Amygdala (tissue), 56 donors: Measurements from ENCODE around the gene GALNT18.
"Not testable (repeated sequence)": the region's sequence is repeated elsewhere in the genome, so short reads cannot be mapped to it uniquely, and the experiment has no call there.

Experiments used
- DNase-seq, 56 donors: peaks; one replicate each; lab custom pipeline; 2025; lab: John Stamatoyannopoulos, UW

Gene GALNT18

DNA sequence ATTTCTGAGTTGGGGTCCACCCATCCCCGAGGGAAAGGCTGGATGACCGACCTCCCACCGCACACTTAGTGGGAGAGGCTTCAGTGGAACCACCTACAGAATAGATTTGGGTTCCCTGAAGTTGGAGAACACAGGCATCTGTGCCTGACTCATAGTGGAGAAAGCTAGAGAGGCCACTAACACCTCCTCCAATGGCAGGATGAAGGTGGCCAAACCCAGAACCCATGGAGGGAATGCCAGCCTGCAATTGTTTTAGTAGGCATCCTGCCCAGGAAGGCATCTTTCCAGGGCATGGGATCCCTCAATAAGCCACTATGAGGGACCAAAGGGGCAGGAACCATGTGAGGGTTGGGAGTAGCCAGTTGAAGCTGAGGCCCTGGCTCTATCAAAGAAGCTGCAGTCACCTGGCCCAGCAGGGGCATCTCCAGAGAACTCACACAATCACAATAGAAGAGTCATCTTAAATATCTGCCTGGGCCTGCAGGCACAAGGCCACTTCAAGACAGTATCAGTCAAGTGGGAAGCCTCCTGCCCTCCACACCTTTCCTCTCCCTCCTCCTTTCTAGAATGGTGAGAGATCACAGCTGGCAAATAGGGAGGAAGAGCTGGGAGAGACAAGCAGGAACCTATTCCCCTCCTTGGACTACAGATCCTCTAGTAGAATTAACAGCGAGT lies 144.7 kb downstream of the GALNT18 start:
- DNase-seq: peak in 32 of 56 donors; percentile 7 to 78 (median 31)

DNA sequence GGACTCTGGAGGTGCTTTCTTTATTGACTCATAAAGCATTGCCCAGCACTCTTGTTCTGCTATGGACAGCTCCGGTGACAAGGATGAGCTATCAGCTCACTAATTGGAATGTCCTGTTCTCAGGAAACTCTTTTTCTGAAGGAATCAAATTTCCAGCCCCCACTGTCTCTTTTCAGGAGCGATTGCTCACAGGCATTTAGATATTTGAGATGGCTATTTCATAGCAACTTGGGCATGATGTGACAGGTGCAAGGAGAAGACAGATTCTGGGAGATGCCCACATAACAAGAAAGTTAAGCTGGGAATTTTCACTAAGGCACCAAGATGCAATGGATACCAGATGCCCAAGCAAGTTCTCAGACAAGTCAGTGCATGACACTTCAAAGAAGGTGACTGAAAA lies 145.3 kb downstream of the GALNT18 start:
- DNase-seq: no peak

DNA sequence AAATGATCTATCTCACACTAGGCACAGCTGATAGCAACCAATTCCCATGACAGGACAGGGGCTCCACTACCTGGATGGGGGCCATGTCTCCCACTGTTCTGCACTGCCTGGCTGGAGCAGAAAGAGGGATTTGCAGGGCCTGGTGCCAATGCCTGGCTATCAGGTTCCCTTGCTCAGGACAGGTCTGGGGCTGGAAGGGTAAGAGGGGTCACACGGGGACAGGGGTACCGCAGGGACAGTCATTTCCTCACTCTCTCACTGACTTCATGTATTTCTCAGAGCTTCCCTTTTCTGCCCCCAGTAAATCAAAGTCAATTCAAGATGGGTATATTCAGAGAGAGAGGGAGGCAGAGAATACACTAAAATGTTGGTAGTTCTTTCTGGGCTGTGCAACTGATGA lies 149.7 kb downstream of the GALNT18 start:
- DNase-seq: no peak

DNA sequence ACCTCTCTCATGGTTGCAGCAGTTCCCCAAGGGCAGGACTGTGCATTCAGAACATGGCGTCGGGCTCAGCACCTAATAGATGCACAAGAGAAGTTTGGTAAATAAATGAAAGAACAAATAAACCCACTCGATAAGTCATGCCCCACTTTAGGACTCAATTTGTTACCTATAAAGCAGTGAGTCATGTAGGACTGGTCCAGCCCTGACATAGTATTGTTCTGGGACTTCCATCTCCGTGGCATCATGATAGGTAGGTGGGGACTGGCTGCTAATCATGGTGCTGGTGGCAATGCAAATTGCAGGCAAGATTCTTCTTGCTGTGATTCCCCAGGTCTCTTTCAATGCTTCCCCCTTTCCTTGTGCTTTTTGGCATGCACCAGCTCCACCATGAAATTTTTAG lies 150.6 kb downstream of the GALNT18 start:
- no peak for DNase-seq

DNA sequence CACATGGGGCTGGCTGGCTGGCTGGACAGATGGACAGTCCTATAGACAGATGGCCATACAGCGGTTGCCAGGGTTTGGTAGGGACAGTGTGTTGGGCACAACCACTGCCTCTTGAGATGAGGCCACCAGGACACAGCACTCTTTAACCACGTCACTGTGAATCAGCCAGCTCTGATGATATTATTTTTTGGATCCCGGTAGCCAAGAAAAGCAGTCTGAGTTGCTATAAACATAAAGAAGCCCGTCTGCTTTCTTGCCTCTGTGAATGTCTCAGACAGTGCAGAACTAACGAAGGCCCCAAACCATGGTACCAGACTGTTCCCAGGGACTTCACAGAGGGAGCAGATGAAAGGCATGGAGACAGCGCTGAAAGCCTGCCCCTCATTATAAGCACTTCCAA lies 152.9 kb downstream of the GALNT18 start:
- no peak for DNase-seq

DNA sequence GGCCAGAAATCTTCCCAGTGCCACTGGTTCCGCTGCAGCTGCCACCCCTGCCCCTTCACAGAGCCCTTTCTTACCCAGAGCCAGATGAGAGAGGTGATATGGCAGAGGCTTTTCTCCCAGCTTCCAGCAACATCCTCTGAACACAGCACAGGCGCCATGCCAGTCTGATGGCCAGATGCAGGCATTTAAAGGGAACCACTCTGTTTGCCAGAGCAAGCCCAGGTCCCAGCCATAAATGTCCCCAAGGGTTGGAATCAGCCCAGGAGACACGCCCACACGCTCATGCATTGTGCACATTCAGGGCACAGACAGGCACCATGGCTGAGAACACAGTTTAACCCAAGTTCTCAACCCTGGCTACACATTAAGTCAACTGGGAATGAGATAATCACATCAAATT lies 154.5 kb downstream of the GALNT18 start:
- no peak for DNase-seq

DNA sequence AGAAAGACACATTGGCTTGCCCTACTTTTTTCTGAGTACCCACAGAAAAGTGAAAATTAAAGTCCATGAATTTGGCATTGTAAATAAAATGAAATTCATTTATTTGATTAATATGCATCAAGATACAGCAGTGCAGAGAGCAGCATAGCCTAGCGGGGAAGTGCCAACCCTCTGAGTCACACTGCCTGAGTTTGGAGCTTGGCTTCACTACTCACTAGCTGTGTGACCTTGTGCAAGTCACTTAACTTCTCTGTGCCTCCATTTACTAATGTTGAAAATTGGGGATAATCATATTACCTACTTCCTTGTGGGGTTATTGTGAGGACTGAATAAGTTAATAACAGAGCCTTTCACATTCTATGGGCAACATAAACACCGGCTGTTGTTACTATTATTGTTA lies 157.2 kb downstream of the GALNT18 start:
- no peak for DNase-seq

DNA sequence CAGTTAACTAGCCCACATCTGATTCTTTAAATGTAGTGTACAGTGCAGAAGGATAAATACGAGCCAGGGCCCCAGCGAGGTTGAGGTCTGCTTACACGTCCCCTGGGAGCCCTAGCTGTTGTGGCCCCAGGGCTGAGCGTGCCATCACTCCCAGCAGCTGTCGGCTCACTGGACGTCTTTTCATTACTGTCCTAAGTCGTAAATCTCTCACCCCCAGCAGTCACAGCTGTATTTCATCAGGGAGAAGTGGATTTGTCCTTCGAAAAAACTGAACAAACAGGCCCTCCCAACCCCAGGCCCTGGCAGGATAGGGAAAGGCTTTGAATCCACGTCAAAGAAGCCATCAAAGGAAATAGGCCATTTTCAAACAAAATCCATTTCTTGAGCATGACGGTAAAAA lies 158.4 kb downstream of the GALNT18 start:
- DNase-seq: no peak

DNA sequence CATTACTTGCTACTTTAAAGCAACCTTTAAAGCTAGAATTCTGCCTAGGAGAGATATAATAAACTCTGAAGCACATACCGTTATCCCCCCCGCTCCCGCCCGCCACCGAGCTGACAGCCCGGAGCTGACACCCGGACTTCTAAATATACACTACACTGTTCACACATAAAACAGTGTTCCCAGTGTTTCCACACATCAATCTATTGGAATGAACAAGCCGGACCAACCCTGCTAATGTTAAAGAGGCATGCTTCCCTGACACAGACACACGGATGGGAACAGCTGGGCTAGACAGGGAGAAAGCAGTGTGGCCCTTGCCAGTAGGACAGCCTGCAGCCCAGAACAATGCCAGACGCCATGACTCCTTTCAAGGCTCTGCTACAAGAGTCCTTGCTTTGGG lies 160.3 kb downstream of the GALNT18 start:
- DNase-seq: peak in 20 of 56 donors; percentile 5 to 56 (median 35)

DNA sequence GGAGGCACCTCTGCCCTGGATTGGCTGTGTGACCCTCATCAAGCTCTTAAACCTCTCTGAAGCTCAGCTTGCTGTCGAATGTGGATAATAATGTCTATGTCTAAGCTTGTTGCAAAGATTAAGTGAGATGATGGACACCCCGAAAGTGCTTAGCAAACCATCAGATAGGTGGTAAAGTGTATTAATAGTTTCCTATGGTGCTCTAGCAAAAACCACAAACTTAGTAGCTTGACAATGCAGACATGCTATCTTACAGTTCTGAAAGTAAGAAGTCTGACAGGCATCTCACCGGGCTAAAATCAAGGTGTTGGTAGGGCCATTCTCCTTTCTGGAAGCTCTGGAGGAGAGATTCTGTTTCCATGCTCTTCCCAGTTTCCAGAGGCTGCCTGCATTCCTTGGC lies 162.2 kb downstream of the GALNT18 start:
- DNase-seq: no peak

DNA sequence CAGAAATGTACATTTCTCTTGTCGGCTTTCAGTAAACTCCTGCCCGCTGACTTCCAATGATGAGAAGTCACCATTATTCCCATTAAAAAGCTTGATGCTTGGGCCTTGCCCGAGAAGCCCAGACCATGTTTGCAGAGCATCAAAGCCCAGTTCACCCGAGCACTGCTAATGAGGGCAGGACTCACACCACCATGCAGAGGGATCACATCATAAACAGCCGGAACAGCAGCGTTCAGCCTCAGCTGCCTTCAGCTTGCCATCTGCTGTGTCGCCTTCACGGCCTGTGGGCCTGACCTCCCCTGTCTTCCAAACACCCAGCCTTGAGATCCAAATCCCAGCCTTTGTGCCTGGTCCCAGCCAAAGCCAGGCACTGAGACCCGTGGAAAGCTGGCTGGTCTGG lies 163.3 kb downstream of the GALNT18 start:
- peak in 1 of 56 donors; percentile 31 for DNase-seq

DNA sequence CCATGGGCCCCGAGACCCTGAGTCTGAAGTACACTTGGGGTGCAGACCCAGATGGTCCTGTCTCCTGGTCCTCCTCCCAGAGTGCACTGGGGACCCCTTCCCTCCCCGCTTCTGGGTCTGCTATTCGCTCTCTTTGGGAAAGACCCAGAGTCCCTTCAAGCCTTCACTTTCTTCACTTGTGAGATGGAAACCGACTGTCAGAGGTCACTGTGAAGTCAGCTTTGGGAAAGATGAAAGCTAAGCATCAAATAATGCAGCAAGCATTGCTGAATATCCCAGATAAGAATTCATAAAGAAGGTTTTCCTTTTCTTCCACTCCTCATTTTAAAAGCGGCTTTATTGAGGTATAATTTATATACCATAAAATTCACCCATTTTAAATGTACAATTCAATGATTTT lies 163.8 kb downstream of the GALNT18 start:
- DNase-seq: no peak

DNA sequence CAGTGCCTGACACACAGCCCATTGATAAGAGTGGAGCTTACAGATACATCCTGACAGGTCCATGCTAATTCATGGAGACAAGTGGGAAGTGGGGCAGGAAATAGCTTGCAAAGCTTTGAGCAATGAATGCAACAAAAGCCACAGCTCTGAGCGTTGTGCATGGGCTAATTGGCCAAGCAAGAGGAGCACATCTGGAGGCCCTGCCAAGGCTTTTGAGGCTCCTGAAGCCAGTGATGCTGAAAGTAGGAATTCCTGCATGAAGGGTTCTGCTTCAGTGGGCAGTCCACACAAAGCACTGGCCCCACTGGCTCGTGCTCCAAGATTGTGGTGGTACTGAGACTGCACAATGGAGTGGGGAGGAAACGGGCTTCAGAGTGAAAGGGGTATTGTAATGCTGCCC lies 164.9 kb downstream of the GALNT18 start:
- no peak for DNase-seq

DNA sequence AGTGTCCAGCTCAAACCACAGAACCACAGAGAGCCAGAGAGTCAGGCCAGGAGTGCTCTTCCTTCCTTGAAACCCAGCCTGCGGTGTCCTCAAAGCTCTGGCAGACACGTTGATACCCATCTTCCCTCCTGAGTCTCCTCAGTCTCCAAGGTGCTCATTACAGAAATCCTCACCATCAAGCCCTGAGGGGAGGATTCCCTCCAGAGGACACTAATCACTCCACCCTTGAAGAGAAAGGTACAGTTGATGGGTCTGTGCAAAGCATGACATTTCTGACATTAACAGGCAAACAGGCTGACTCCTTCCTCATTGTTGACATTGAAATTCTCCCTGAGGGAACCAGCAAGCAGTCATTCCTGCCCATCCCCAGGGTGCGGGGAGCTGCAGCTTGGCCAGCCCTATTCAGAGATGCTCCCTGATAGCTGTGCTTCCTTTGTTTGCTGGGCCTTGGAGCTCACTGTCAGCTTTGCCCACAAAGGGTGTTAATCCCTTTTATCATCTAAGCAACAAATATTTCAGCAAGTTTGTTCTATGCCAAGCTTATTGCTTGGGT lies 167.1 kb downstream of the GALNT18 start:
- DNase-seq: no peak

DNA sequence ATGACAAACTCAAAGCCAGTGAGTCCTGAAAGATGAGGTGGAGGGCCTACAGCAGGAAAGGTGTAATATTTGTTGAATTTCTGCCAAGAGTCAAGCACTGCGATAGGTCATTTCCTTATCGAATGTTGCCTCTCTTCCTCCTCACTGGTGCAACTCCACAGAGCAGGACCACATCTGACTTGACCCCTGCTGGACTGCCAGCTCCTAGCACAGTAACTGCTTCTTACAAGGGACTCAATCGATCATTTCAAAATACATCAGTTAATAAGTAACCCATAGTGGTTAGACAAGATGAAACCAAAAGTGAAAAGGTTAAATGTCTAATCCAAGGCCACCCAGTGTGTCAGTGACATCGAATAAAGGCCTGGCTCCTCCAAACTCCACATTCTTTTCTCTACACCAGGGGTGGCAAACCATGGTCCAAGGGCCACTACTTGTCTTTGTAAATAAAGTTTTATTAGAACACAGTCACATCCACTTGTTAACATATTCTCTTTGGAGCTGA lies 170.3 kb downstream of the GALNT18 start:
- no peak for DNase-seq

DNA sequence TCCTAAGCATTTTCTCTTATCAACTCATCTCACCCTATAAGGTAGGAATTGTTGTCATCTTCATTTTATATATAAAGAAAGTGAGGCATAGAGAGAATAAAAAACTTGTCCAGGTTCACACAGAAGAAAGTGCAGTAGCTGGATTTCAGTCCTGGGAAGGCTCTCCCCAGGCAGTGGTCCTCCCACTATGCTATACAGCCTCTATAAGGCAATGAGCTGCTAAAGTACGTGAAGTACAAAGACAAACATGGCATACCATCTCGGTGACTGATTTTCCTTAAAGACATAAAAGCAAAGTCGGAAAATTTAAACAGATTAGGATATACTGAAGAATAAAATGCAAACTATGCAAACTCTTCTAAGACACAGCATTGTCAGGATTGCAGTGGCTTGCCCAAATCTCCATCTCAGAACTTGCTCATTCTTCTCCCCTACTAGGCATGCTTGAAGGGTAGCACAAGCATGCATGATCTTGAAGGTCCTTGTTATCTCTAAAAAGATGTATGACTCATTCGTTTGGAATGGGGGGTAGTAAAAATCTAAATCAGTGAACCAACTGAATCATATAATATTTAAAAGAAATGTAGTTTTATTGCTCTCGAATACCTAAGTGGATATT lies 171.0 kb downstream of the GALNT18 start:
- no peak for DNase-seq

DNA sequence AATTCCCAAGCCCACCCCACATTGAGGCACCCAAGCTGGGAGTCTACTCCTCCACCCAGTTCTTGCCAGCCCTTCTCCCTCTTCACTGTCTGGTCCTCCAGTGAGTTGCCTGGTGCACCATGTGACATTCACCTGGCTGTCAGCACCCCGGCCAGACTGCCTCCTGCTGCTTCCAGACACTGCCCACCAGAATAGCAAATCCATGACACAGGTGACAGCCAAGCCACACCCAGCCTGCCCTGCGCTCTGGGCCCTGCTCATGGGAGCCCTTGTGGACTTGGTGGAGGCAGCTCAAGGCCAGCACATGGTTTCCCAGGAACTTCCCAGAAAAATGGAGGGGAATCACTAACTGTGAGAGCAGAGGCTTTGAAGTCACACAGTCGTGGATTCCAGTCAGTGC lies 172.5 kb downstream of the GALNT18 start:
- no peak for DNase-seq

DNA sequence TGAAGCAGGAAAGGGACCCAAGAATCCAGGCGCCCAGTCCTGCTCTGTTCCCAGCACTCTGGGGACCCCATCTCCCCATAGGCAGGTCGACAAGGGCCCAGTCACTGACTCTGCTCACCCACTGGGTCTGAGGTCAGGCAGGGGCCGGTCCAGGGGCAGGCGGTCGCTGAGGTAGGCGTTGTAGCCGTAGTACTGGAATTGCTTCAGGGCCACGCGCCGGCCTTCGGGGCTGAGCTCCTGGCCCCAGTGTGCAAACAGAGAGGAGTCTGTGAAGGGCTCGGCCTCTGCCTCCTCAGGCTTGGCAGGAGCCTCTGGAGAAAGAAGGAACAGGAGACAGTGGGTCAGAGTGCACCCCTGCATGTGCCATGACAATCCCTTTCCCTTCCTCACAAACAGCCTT lies 173.2 kb downstream of the GALNT18 start:
- no peak for DNase-seq

DNA sequence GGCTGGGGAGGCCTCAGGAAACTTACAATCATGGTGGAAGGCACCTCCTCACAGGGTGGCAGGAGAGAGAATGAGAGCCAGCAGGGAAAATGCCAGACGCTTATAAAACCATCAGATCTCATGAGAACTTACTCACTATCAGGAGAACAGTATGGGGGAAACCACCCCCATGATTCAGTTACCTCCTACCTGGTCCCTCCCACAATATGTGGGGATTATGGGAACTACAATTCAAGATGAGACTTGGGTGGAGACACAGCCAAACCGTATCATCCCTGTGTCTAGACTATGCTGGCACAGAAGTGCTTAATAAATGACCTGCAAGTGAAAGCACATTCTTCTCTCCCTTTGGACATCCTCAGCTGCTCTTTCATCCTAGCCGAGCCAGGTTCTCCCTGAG lies 174.2 kb downstream of the GALNT18 start:
- DNase-seq: not testable (repeated sequence)

DNA sequence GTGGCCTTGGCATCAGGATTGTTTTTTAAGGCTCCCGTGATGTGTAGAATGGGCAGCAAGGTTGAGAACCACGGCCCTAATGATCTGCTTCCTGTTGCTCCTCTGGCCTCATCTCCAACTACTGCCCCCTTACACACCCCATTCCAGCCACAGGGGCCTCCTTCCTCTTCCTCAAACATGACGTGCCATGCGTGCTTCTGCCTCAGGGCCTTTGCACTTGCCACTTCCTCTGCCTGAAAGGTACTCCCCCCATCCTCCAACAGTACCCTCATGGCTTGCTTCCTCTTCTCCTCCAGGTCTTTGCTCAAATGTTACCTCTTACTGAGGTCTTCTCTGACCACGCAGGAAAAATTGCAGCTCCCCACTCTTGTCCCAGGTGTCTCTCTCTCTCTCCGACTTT lies 174.8 kb downstream of the GALNT18 start:
- DNase-seq: no peak

DNA sequence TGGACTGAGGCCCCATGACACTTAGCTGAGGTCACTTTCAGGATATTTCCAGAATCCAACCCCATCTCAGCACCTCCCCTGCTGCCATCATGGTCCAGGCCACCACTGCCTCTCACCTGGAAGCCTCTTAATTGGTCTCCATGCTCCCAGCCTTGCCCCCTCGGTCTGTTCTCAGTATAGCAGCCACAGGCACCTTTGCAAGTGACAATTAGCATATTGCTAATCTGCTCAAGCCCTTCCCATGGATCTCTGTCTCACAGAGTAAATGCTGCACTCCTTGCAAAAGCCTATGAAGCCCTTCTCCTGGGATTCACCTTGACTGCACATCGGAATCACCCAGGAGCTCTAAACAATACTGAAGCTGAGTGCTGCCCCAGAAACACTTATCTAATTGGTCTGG lies 175.2 kb downstream of the GALNT18 start:
- no peak for DNase-seq
